H1 (cell line): ENCODE measurements around the gene ETDC. TPM values are rescaled to one million over a fixed set of nuclear protein-coding genes. Genes with fewer than 3 reads are reported as not detected.

Source experiments
- CTCF ChIA-PET: fragments of 300-600 bp; sonication (Branson Sonifier 250); formaldehyde crosslinking; loops from one replicate; lab custom pipeline; 2021; ENCODE audit not compliant: partially characterized antibody; lab: Charles Lee
- POLR2A ChIA-PET: fragments of 300-600 bp; sonication (Branson Sonifier 250); formaldehyde crosslinking; loops from one replicate; lab custom pipeline; 2021; ENCODE audit warnings: inconsistent platforms; ENCODE audit not compliant: partially characterized antibody; lab: Charles Lee
- DNase-seq, 2 experiments: peaks; one replicate each; pipeline versions ENCODE4 v3.0.0 to v3.0.0-alpha.2; 2010 to 2022; ENCODE audit warnings: low spot score in 2 of 2, low read depth in 1 of 2, mixed read lengths in 1 of 2
- FAIRE-seq: peaks from 2 replicates; lab custom pipeline; 2011; peaks lifted over from hg19 to GRCh38; lab: Jason Lieb, UNC
- H2AFZ ChIP-seq: 2 replicates; pipeline ENCODE4 v1.8.1; 2012; ENCODE audit warnings: low read length, inconsistent platforms
- H2AK5ac ChIP-seq: 2 replicates; pipeline ENCODE4 v1.6.1; 2013; ENCODE audit warnings: low read depth, low read length
- H2BK120ac ChIP-seq: replicated peaks from 2 replicates; pipeline ENCODE3; 2013; ENCODE audit warnings: low read depth, low read length, inconsistent platforms
- H2BK12ac ChIP-seq: 2 replicates; pipeline ENCODE4 v1.6.1; 2013; ENCODE audit warnings: low read depth, low read length
- H2BK15ac ChIP-seq: 2 replicates; pipeline ENCODE4 v1.6.1; 2013; ENCODE audit warnings: low read length
- H2BK20ac ChIP-seq: 2 replicates; pipeline ENCODE4 v1.6.1; 2013; ENCODE audit warnings: low read length
- H2BK5ac ChIP-seq: 2 replicates; pipeline ENCODE4 v1.6.1; 2013; ENCODE audit warnings: low read depth, low read length
- H3K14ac ChIP-seq: 2 replicates; pipeline ENCODE4 v1.6.1; 2013; ENCODE audit warnings: inconsistent platforms; ENCODE audit not compliant: insufficient read length
- H3K18ac ChIP-seq: 2 replicates; pipeline ENCODE4 v1.6.1; 2013; ENCODE audit warnings: low read length; ENCODE audit errors: extremely low read depth
- H3K23ac ChIP-seq: 2 replicates; pipeline ENCODE4 v1.6.1; 2013; ENCODE audit warnings: inconsistent platforms; ENCODE audit not compliant: insufficient read length
- H3K23me2 ChIP-seq: 2 replicates; pipeline ENCODE4 v1.6.1; 2013; ENCODE audit warnings: low read depth, low read length
- H3K27ac ChIP-seq: 2 replicates; pipeline ENCODE4 v1.6.1; 2011; ENCODE audit warnings: low read depth, low read length, inconsistent platforms
- H3K27me3 ChIP-seq, 4 experiments: replicated peaks in 1 of 4; 1 replicate in 1 of 4; 2 replicates in 3 of 4; pipeline versions ENCODE4 v1.6.1 to v1.8.1; 2011 to 2013; ENCODE audit warnings: low read length in 3 of 4, mild to moderate bottlenecking in 3 of 4, inconsistent platforms in 2 of 4, mixed read lengths in 2 of 4, moderate library complexity in 1 of 4; ENCODE audit not compliant: control insufficient read depth in 3 of 4, insufficient read depth in 3 of 4; ENCODE audit errors: extremely low read depth in 1 of 4
- H3K36me3 ChIP-seq, 4 experiments: 2 replicates each; pipeline versions ENCODE4 v1.6.1 to v1.8.1; 2011 to 2013; ENCODE audit warnings: mild to moderate bottlenecking in 4 of 4, low read length in 3 of 4, moderate library complexity in 2 of 4, control low read depth in 1 of 4, inconsistent platforms in 1 of 4; ENCODE audit not compliant: insufficient read depth in 4 of 4, control insufficient read depth in 2 of 4
- H3K4ac ChIP-seq: replicated peaks from 2 replicates; pipeline ENCODE3; 2013; ENCODE audit warnings: low read length, low read depth, mixed read lengths, inconsistent platforms; ENCODE audit not compliant: insufficient read length
- H3K4me1 ChIP-seq, 4 experiments: replicated peaks in 1 of 4; 1 replicate in 1 of 4; 2 replicates in 3 of 4; pipeline versions ENCODE4 v1.6.1 to v1.8.1; 2011 to 2013; ENCODE audit warnings: low read length in 3 of 4, inconsistent platforms in 2 of 4, mixed read lengths in 1 of 4; ENCODE audit not compliant: insufficient read depth in 4 of 4, control insufficient read depth in 3 of 4
- H3K4me2 ChIP-seq, 2 experiments: 2 replicates each; pipeline versions ENCODE4 v1.6.1 to v1.8.1; 2011 to 2013; ENCODE audit warnings: low read depth in 2 of 2, low read length in 2 of 2, control low read depth in 1 of 2, inconsistent platforms in 1 of 2, mild to moderate bottlenecking in 1 of 2; ENCODE audit not compliant: insufficient read depth in 1 of 2
- H3K4me3 ChIP-seq, 4 experiments: fragments of 200-600, 300-600 bp in 1 of 4; sonication (generic), shearing (Covaris generic), sonication (Bioruptor Twin) in 1 of 4; 2 replicates each; pipeline versions ENCODE4 v1.5.1 to v1.8.1; 2011 to 2016; ENCODE audit warnings: low read length in 4 of 4, low read depth in 3 of 4, control low read depth in 2 of 4, inconsistent platforms in 2 of 4, mild to moderate bottlenecking in 2 of 4, mixed read lengths in 1 of 4, moderate library complexity in 1 of 4; ENCODE audit not compliant: insufficient read depth in 2 of 4; ENCODE audit errors: extremely low read depth in 1 of 4
- H3K56ac ChIP-seq: replicated peaks from 2 replicates; pipeline ENCODE3; 2013; ENCODE audit warnings: low read depth, mild to moderate bottlenecking, mixed read lengths, low read length, inconsistent platforms; ENCODE audit not compliant: insufficient read length
- H3K79me1 ChIP-seq: 2 replicates; pipeline ENCODE4 v1.6.1; 2013; ENCODE audit warnings: low read depth, low read length, control low read depth
- H3K79me2 ChIP-seq, 2 experiments: 2 replicates each; pipeline versions ENCODE4 v1.6.1 to v1.8.1; 2012 to 2013; ENCODE audit warnings: low read length in 2 of 2, mild to moderate bottlenecking in 2 of 2, inconsistent platforms in 1 of 2; ENCODE audit not compliant: insufficient read depth in 2 of 2, control insufficient read depth in 1 of 2
- H3K9ac ChIP-seq, 4 experiments: replicated peaks in 1 of 4; 1 replicate in 1 of 4; 2 replicates in 3 of 4; pipeline versions ENCODE4 v1.6.1 to v1.8.1; 2011 to 2013; ENCODE audit warnings: low read depth in 3 of 4, low read length in 3 of 4, control low read depth in 2 of 4, mild to moderate bottlenecking in 2 of 4, moderate library complexity in 2 of 4, inconsistent platforms in 1 of 4; ENCODE audit errors: extremely low read depth in 1 of 4
- H3K9me3 ChIP-seq, 2 experiments: 2 replicates each; pipeline versions ENCODE4 v1.6.1 to v1.8.1; 2012 to 2013; ENCODE audit warnings: mild to moderate bottlenecking in 2 of 2, moderate library complexity in 2 of 2, control low read depth in 1 of 2, inconsistent platforms in 1 of 2, low read depth in 1 of 2, low read length in 1 of 2, mixed read lengths in 1 of 2; ENCODE audit not compliant: insufficient read depth in 2 of 2
- H4K20me1 ChIP-seq, 2 experiments: replicated peaks in 1 of 2; 2 replicates each; pipeline versions ENCODE3 to v1.8.1; 2011 to 2013; ENCODE audit warnings: inconsistent platforms in 2 of 2, low read length in 2 of 2, mild to moderate bottlenecking in 1 of 2; ENCODE audit not compliant: insufficient read depth in 2 of 2, control insufficient read depth in 1 of 2
- H4K5ac ChIP-seq: 2 replicates; pipeline ENCODE4 v1.6.1; 2013; ENCODE audit warnings: low read length, low read depth, mixed read lengths, inconsistent platforms; ENCODE audit not compliant: insufficient read length
- H4K8ac ChIP-seq: 2 replicates; pipeline ENCODE4 v1.8.0; 2013; ENCODE audit warnings: mild to moderate bottlenecking, moderate library complexity, low read length, inconsistent platforms; ENCODE audit not compliant: insufficient read depth; ENCODE audit errors: extremely low read depth
- H4K91ac ChIP-seq: replicated peaks from 2 replicates; pipeline ENCODE3; 2013; ENCODE audit warnings: low read length, mixed read lengths, inconsistent platforms; ENCODE audit not compliant: insufficient read length
- CHD1 ChIP-seq: IDR thresholded peaks from 2 replicates; pipeline ENCODE4 v1.6.1; 2012; ENCODE audit warnings: low read depth, low read length, improper control_type of control experiment
- GTF2F1 ChIP-seq: IDR thresholded peaks from 2 replicates; pipeline ENCODE4 v1.6.1; 2012; ENCODE audit warnings: low read depth, low read length, improper control_type of control experiment, borderline replicate concordance
- HDAC2 ChIP-seq, 2 experiments: fragments of 300-600 bp in 1 of 2; sonication (generic) in 1 of 2; IDR thresholded peaks; 2 replicates each; pipeline ENCODE4 v1.6.1; 2011 to 2012; ENCODE audit warnings: low read depth in 2 of 2, low read length in 2 of 2, mild to moderate bottlenecking in 2 of 2, moderate library complexity in 2 of 2, borderline replicate concordance in 1 of 2, inconsistent platforms in 1 of 2
- MAFK ChIP-seq: IDR thresholded peaks from 2 replicates; pipeline ENCODE4 v1.6.1; 2012; ENCODE audit warnings: low read depth, mild to moderate bottlenecking, improper control_type of control experiment, low read length
- POLR2A ChIP-seq, 2 experiments: IDR thresholded peaks; 1 replicate in 1 of 2; 2 replicates in 1 of 2; pipeline ENCODE4 v1.6.1; 2011; ENCODE audit warnings: low read depth in 2 of 2, low read length in 2 of 2, mild to moderate bottlenecking in 2 of 2; ENCODE audit errors: control extremely low read depth in 1 of 2
- POLR2AphosphoS5 ChIP-seq: IDR thresholded peaks from 2 replicates; pipeline ENCODE4 v1.6.1; 2011; ENCODE audit warnings: low read depth, low read length
- SAP30 ChIP-seq: fragments of 300-600 bp; sonication (generic); IDR thresholded peaks from 2 replicates; pipeline ENCODE4 v1.7.1; 2012; ENCODE audit warnings: low read length, moderate library complexity, mild to moderate bottlenecking, inconsistent platforms; ENCODE audit not compliant: insufficient read depth, insufficient replicate concordance
- SP1 ChIP-seq: IDR thresholded peaks from 2 replicates; pipeline ENCODE4 v1.6.1; 2011; ENCODE audit warnings: low read depth, low read length
- TAF1 ChIP-seq: IDR thresholded peaks from 2 replicates; pipeline ENCODE4 v1.6.1; 2011; ENCODE audit warnings: mild to moderate bottlenecking, low read depth, low read length
- TCF12 ChIP-seq: IDR thresholded peaks from 2 replicates; pipeline ENCODE4 v1.6.1; 2011; ENCODE audit warnings: low read depth, mild to moderate bottlenecking, low read length
- YY1 ChIP-seq: IDR thresholded peaks from 2 replicates; pipeline ENCODE4 v1.6.1; 2011; ENCODE audit warnings: low read depth, mild to moderate bottlenecking, low read length
- ZNF274 ChIP-seq: IDR thresholded peaks from 2 replicates; pipeline ENCODE4 v1.7.0; 2012; ENCODE audit warnings: low read length, borderline replicate concordance; ENCODE audit errors: extremely low read depth
- WGBS, 2 experiments: shearing (Covaris generic) in 1 of 2; methylation state at CpG; one replicate each; pipeline versions ENCODE4 v1.1.6 to v1.1.7; 2013 to 2015; ENCODE audit warnings: low lambda C conversion rate in 2 of 2, mixed read lengths in 2 of 2, inconsistent platforms in 1 of 2, low coverage in 1 of 2, missing lambda C conversion rate in 1 of 2; ENCODE audit not compliant: insufficient replicate concordance in 2 of 2, insufficient coverage in 1 of 2, insufficient read length in 1 of 2; ENCODE audit errors: extremely low coverage in 1 of 2, missing lambda C conversion rate in 1 of 2; 5-methylcytosine and 5-hydroxymethylcytosine counted together
- polyA plus RNA-seq, 7 experiments: library from polyadenylated mRNA; depleted of rRNA in 3 of 7; stranded (reverse) in 5 of 7; unstranded in 2 of 7; fragments of >200 nt in 5 of 7; fragments of 200-250 nt in 2 of 7; gene quantifications; 1 replicate in 5 of 7; 2 replicates in 1 of 7; 4 replicates in 1 of 7; pipeline versions ENCODE4 v1.2.1 to v1.2.3, GENCODE V29; 2011 to 2013; ENCODE audit warnings: missing spikeins in 2 of 7, mixed read lengths in 2 of 7
- total RNA-seq: library from RNA; stranded (reverse); fragmentation: NEBNext Ultra II Directional; extraction: Animal tissue kit (Norgen Biotek cat#: 25700); gene quantifications from 2 replicates; pipeline ENCODE4 v1.2.1, GENCODE V29; 2021
- TF ChIP-seq, protein P1 (sequence below), 3 experiments: IDR thresholded peaks; 1 replicate in 2 of 3; 2 replicates in 1 of 3; pipeline versions ENCODE4 v1.5.1 to v1.6.1; 2011; ENCODE audit warnings: low read length in 3 of 3, mild to moderate bottlenecking in 3 of 3, inconsistent platforms in 2 of 3, low read depth in 1 of 3, moderate library complexity in 1 of 3; ENCODE audit not compliant: insufficient read depth in 1 of 3; ENCODE audit errors: control extremely low read depth in 1 of 3

ETDC gene
- total and polyA plus RNA-seq, 2 of the 8 experiments (the other 6 are each of a cell fraction or from before 2014, with no cell fraction given) = not detected

DNA sequence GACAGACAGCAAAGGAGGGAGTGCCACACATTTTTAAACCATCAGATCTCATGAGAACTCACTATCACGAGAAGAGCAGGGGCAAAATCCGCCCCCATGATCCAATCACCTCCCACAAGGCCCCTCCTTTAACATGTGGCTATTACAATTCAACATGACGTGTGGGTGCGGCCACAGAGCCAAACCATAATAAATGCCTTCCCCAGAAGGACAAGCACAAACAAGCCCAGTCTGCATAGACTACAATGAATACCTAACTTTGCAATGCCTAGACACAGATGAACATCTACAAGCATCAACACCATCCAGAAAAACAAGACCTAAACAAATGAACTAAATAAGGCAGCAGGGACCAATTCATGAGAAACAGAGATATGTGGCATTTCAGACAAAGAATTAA, 45.1 kb upstream of the ETDC start:
- H3K79me1 ChIP-seq = no peaks in the 10 kb centered on the region
- H4K91ac ChIP-seq = no peak overlapping the region
- H3K23me2 ChIP-seq = no peaks in the 10 kb centered on the region
- H3K23ac ChIP-seq = no peak overlapping the region
- H2AK5ac ChIP-seq = no peak overlapping the region
- H3K79me2 ChIP-seq = no peaks in the 10 kb centered on the region
- H3K9me3 ChIP-seq = no peaks in the 10 kb centered on the region; a peak in 1 of 4 replicates
- H3K14ac ChIP-seq = no peak overlapping the region
- no peak overlapping the region for H3K56ac ChIP-seq
- no peak for DNase-seq
- no peak overlapping the region for H2BK5ac ChIP-seq
- H4K8ac ChIP-seq = no peak overlapping the region
- ChIA-PET POLR2A (no interaction called here), CTCF (no interaction called here)
- H2AFZ ChIP-seq = no peak overlapping the region
- H3K18ac ChIP-seq = no peak overlapping the region
- no peak overlapping the region for H2BK15ac ChIP-seq
- H3K36me3 ChIP-seq = no peaks in the 10 kb centered on the region
- H3K9ac ChIP-seq = no peak overlapping the region
- no peak overlapping the region for H4K5ac ChIP-seq
- H3K4me1 ChIP-seq = no peaks in the 10 kb centered on the region
- no peak overlapping the region for H3K27ac ChIP-seq
- no peaks in the 10 kb centered on the region for H3K27me3 ChIP-seq
- 86% methylated on average over 3 of the region's 4 CpGs; no CpG with 5 or more reads in 1 of the 2 experiments for WGBS, 2 experiments
- no peak overlapping the region for H2BK20ac ChIP-seq
- H4K20me1 ChIP-seq = no peaks in the 10 kb centered on the region
- H2BK12ac ChIP-seq = no peak overlapping the region
- H2BK120ac ChIP-seq = no peak overlapping the region
- no peak overlapping the region for H3K4me2 ChIP-seq
- FAIRE-seq = no peak
- H3K4me3 ChIP-seq = no peak overlapping the region
- no peak overlapping the region for H3K4ac ChIP-seq
- TF ChIP-seq YY1 = no peak
- TF ChIP-seq GTF2F1 = no peak
- no peak for TF ChIP-seq POLR2A (IDR thresholded peaks at IDR 0.05; ENCODE audit: control extremely low read depth in 1 of 2, low read depth in 2 of 2, low read length in 2 of 2)
- TF ChIP-seq HDAC2 (IDR thresholded peaks at IDR 0.05; ENCODE audit: borderline replicate concordance in 1 of 2, low read depth in 2 of 2, low read length in 2 of 2) = no peak
- no peak for TF ChIP-seq TCF12
- no peak for TF ChIP-seq POLR2AphosphoS5
- TF ChIP-seq CHD1 = no peak
- no peak for TF ChIP-seq TAF1
- TF ChIP-seq SAP30 = no peak
- TF ChIP-seq SP1 = no peak
- TF ChIP-seq, protein P1, sequence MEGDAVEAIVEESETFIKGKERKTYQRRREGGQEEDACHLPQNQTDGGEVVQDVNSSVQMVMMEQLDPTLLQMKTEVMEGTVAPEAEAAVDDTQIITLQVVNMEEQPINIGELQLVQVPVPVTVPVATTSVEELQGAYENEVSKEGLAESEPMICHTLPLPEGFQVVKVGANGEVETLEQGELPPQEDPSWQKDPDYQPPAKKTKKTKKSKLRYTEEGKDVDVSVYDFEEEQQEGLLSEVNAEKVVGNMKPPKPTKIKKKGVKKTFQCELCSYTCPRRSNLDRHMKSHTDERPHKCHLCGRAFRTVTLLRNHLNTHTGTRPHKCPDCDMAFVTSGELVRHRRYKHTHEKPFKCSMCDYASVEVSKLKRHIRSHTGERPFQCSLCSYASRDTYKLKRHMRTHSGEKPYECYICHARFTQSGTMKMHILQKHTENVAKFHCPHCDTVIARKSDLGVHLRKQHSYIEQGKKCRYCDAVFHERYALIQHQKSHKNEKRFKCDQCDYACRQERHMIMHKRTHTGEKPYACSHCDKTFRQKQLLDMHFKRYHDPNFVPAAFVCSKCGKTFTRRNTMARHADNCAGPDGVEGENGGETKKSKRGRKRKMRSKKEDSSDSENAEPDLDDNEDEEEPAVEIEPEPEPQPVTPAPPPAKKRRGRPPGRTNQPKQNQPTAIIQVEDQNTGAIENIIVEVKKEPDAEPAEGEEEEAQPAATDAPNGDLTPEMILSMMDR (IDR thresholded peaks at IDR 0.05; ENCODE audit: control extremely low read depth in 1 of 3, insufficient read depth in 1 of 3, low read depth in 1 of 3, low read length in 3 of 3) = no peak
- TF ChIP-seq ZNF274 = no peak
- TF ChIP-seq MAFK = no peak
